Endothelial cell of umbilical vein (primary cell): ENCODE data around the gene OR7D2. TPM values are rescaled to one million over a fixed set of nuclear protein-coding genes. Genes with fewer than 3 reads are reported as not detected.

Experiments used
- BruUV-seq: library from RNA; stranded (reverse); fragments of 400-500 nt; replicated peaks from 2 replicates; lab custom pipeline; 2021; lab: Mats Ljungman, UMichigan
- CTCF ChIA-PET: fragments of 300-600, 350-600 bp; sonication (Branson Sonifier 250); formaldehyde crosslinking; loops from one replicate; lab custom pipeline; 2021; ENCODE audit warnings: antibody characterized with exemption, inconsistent platforms; lab: Charles Lee
- POLR2A ChIA-PET: fragments of 300-600, 350-600 bp; sonication (Branson Sonifier 250); formaldehyde crosslinking; loops from one replicate; lab custom pipeline; 2021; ENCODE audit warnings: antibody characterized with exemption, inconsistent platforms; lab: Charles Lee
- DNase-seq: peaks from one replicate; pipeline ENCODE4 v3.0.0-alpha.2; 2011; ENCODE audit warnings: low read depth, low spot score
- FAIRE-seq: peaks from 2 replicates; lab custom pipeline; 2011; peaks lifted over from hg19 to GRCh38; lab: Jason Lieb, UNC
- H2AFZ ChIP-seq: 2 replicates; pipeline ENCODE4 v1.6.0; 2012; ENCODE audit warnings: low read depth, low read length, control low read depth, inconsistent platforms
- H3K27ac ChIP-seq: 2 replicates; pipeline ENCODE4 v1.5.1; 2011; ENCODE audit warnings: low read depth, mild to moderate bottlenecking, control low read depth, low read length, moderate library complexity; ENCODE audit not compliant: insufficient read depth
- H3K27me3 ChIP-seq, 2 experiments: 2 replicates each; pipeline versions ENCODE4 v1.6.0 to v1.6.1; 2011; ENCODE audit warnings: low read length in 2 of 2, mixed read lengths in 1 of 2; ENCODE audit not compliant: control insufficient read depth in 2 of 2, insufficient read depth in 2 of 2
- H3K36me3 ChIP-seq, 2 experiments: 2 replicates in 1 of 2; 3 replicates in 1 of 2; pipeline ENCODE4 v1.5.1; 2011; ENCODE audit warnings: low read length in 2 of 2, mild to moderate bottlenecking in 1 of 2, moderate library complexity in 1 of 2; ENCODE audit not compliant: control insufficient read depth in 2 of 2, insufficient read depth in 2 of 2; ENCODE audit errors: extremely low read depth in 1 of 2
- H3K4me1 ChIP-seq: 3 replicates; pipeline ENCODE4 v1.5.1; 2011; ENCODE audit warnings: mild to moderate bottlenecking, low read length; ENCODE audit not compliant: control insufficient read depth, insufficient read depth; ENCODE audit errors: extremely low read depth
- H3K4me2 ChIP-seq: 2 replicates; pipeline ENCODE4 v1.6.1; 2011; ENCODE audit warnings: low read length, control low read depth, mixed read lengths; ENCODE audit not compliant: insufficient read depth
- H3K4me3 ChIP-seq, 3 experiments: fragments of 200-600 bp in 1 of 3; sonication (generic), shearing (Covaris generic) in 1 of 3; replicated peaks in 1 of 3; 2 replicates each; pipeline ENCODE4 v1.5.1; 2011 to 2016; ENCODE audit warnings: control low read depth in 3 of 3, low read length in 3 of 3, mild to moderate bottlenecking in 2 of 3, inconsistent platforms in 1 of 3, low read depth in 1 of 3, moderate library complexity in 1 of 3; ENCODE audit not compliant: insufficient read depth in 1 of 3
- H3K79me2 ChIP-seq: 2 replicates; pipeline ENCODE4 v1.6.0; 2012; ENCODE audit warnings: low read length, inconsistent platforms; ENCODE audit not compliant: control insufficient read depth, insufficient read depth
- H3K9ac ChIP-seq: replicated peaks from 2 replicates; pipeline ENCODE3; 2011; ENCODE audit warnings: low read length, control low read depth; ENCODE audit not compliant: insufficient read depth; ENCODE audit errors: extremely low read depth
- H3K9me1 ChIP-seq: replicated peaks from 3 replicates; pipeline ENCODE4 v1.6.0; 2011; ENCODE audit warnings: mild to moderate bottlenecking, low read length; ENCODE audit not compliant: control insufficient read depth, insufficient read depth; ENCODE audit errors: extremely low read depth
- H3K9me3 ChIP-seq: replicated peaks from 2 replicates; pipeline ENCODE4 v1.5.1; 2012; ENCODE audit warnings: low read length, inconsistent platforms; ENCODE audit not compliant: control insufficient read depth, insufficient read depth
- H4K20me1 ChIP-seq: replicated peaks from 2 replicates; pipeline ENCODE3; 2011; ENCODE audit warnings: mild to moderate bottlenecking, low read length; ENCODE audit not compliant: control insufficient read depth, insufficient read depth; ENCODE audit errors: extremely low read depth
- CTCF ChIP-seq, 2 donors: IDR thresholded peaks; 1 replicate in 1 of 2; 2 replicates in 1 of 2; pipeline ENCODE4 v1.5.1; 2011; ENCODE audit warnings: low read length in 2 of 2, mild to moderate bottlenecking in 2 of 2, moderate library complexity in 2 of 2, control low read depth in 1 of 2, inconsistent platforms in 1 of 2, low read depth in 1 of 2; ENCODE audit not compliant: insufficient read depth in 1 of 2; ENCODE audit errors: extremely low read depth in 1 of 2
- EZH2 ChIP-seq: IDR thresholded peaks from 2 replicates; pipeline ENCODE4 v1.6.1; 2012; ENCODE audit warnings: borderline replicate concordance, low read depth, mild to moderate bottlenecking, moderate library complexity, low read length, inconsistent platforms; ENCODE audit not compliant: severe bottlenecking
- FOS ChIP-seq: IDR thresholded peaks from 2 replicates; pipeline ENCODE4 v1.6.1; 2011; ENCODE audit warnings: mild to moderate bottlenecking, low read length, moderate library complexity, borderline replicate concordance; ENCODE audit not compliant: insufficient read depth
- GATA2 ChIP-seq: IDR thresholded peaks from 2 replicates; pipeline ENCODE4 v1.7.0; 2011; ENCODE audit warnings: low read depth, mild to moderate bottlenecking, moderate library complexity, mixed read lengths, low read length; ENCODE audit not compliant: insufficient read length, insufficient read depth
- JUN ChIP-seq: IDR thresholded peaks from 2 replicates; pipeline ENCODE4 v1.6.1; 2011; ENCODE audit warnings: borderline replicate concordance, low read depth; ENCODE audit not compliant: insufficient read length, insufficient read depth
- MAX ChIP-seq: IDR thresholded peaks from 2 replicates; pipeline ENCODE4 v1.6.1; 2011; ENCODE audit not compliant: insufficient read depth, insufficient read length
- MYC ChIP-seq: IDR thresholded peaks from one replicate; pipeline ENCODE4 v1.6.1; 2011; ENCODE audit warnings: mild to moderate bottlenecking, low read depth, low read length
- POLR2A ChIP-seq: IDR thresholded peaks from 2 replicates; pipeline ENCODE4 v1.6.1; 2012; ENCODE audit warnings: low read depth, mild to moderate bottlenecking, control low read depth, low read length
- POLR2AphosphoS5 ChIP-seq: IDR thresholded peaks from 2 replicates; pipeline ENCODE4 v1.6.1; 2012; ENCODE audit warnings: low read depth, mild to moderate bottlenecking, control low read depth, low read length, moderate library complexity; ENCODE audit not compliant: insufficient read depth
- dilution Hi-C: fragments of 300-500 bp; cut with MboI; formaldehyde crosslinking; loops from one replicate; pipeline ENCODE4 v1.15.0; 2019; ENCODE audit warnings: low sequenced_read_pairs; ENCODE audit not compliant: extremely low pct_ligation_motif_present
- intact Hi-C: fragments of 100-400 bp; cut with micrococcal nuclease; formaldehyde crosslinking; loops from one replicate; pipeline ENCODE4 v1.10.0; 2022
- polyA plus RNA-seq, 4 experiments: library from polyadenylated mRNA; depleted of rRNA in 3 of 4; stranded (reverse) in 3 of 4; unstranded in 1 of 4; fragments of >200 nt; gene quantifications; 2 replicates each; pipeline versions ENCODE4 v1.2.1 to v1.2.3, GENCODE V29; 2011 to 2012; ENCODE audit warnings: missing spikeins in 1 of 4
- total RNA-seq: library from RNA; stranded (reverse); gene quantifications from 2 replicates; pipeline ENCODE4 v1.2.3, GENCODE V29; 2021

OR7D2 gene
- total and polyA plus RNA-seq, 2 donors (not counting 3 experiments of a cell fraction or from before 2014, with no cell fraction given): not detected

GRCh38 chr19:9159891-9160290 lies 18.9 kb upstream of the OR7D2 start:
- peaks cover 32 to 51% of the 10 kb centered on the region in 2 experiments for H3K36me3 ChIP-seq
- DNase-seq (no peak), FAIRE-seq (no peak)
- CTCF ChIA-PET: no interaction called here
- intact Hi-C loops (no loop called here), dilution Hi-C loops (no loop called here)
- H3K4me2 ChIP-seq: no peak overlapping the region
- no peak overlapping the region for H3K4me3 ChIP-seq
- H3K79me2 ChIP-seq: peaks cover 15% of the 10 kb centered on the region
- no peak overlapping the region for H3K27ac ChIP-seq
- no peak overlapping the region for H2AFZ ChIP-seq
- TF ChIP-seq POLR2A (no peak), GATA2 (no peak), MYC (no peak), EZH2 (no peak)
- no peaks in the 10 kb centered on the region for H4K20me1 ChIP-seq
- H3K27me3 ChIP-seq: no peaks in the 10 kb centered on the region
- peaks cover 11% of the 10 kb centered on the region for H3K9me3 ChIP-seq
- no TSS peak for BruUV-seq
- H3K4me1 ChIP-seq: no peaks in the 10 kb centered on the region
- no peaks in the 10 kb centered on the region for H3K9me1 ChIP-seq
- H3K9ac ChIP-seq: no peak overlapping the region
- POLR2A ChIA-PET: no interaction called here

GRCh38 chr19:9161427-9161826 lies 17.4 kb upstream of the OR7D2 start:
- no peak overlapping the region for H3K4me3 ChIP-seq
- dilution Hi-C loops: no loop called here
- no peaks in the 10 kb centered on the region for H3K9me1 ChIP-seq
- intact Hi-C loops: no loop called here
- H3K4me1 ChIP-seq: no peaks in the 10 kb centered on the region
- DNase-seq (no peak), FAIRE-seq (no peak)
- no peaks in the 10 kb centered on the region for H4K20me1 ChIP-seq
- H3K9me3 ChIP-seq: peaks cover 11% of the 10 kb centered on the region
- H2AFZ ChIP-seq: no peak overlapping the region
- peaks cover 1% of the 10 kb centered on the region for H3K79me2 ChIP-seq
- H3K27ac ChIP-seq: no peak overlapping the region
- CTCF ChIA-PET: no interaction called here
- BruUV-seq: no TSS peak
- TF ChIP-seq MAX: no peak
- no peak for TF ChIP-seq POLR2A
- no peak for TF ChIP-seq EZH2
- no peak for TF ChIP-seq JUN
- no peak for TF ChIP-seq CTCF (IDR thresholded peaks at IDR 0.05; ENCODE audit: extremely low read depth in 1 of 2, insufficient read depth in 1 of 2, low read depth in 1 of 2, low read length in 2 of 2)
- no peak for TF ChIP-seq FOS
- TF ChIP-seq GATA2: no peak
- no peak for TF ChIP-seq POLR2AphosphoS5
- no peak for TF ChIP-seq MYC
- peaks cover 30 to 50% of the 10 kb centered on the region in 2 experiments for H3K36me3 ChIP-seq
- no peak overlapping the region for H3K4me2 ChIP-seq
- POLR2A ChIA-PET: no interaction called here
- H3K9ac ChIP-seq: no peak overlapping the region
- H3K27me3 ChIP-seq: no peaks in the 10 kb centered on the region
